ENCODE data around the gene SCUBE1. TPM values are rescaled to one million over a fixed set of nuclear protein-coding genes. Genes with fewer than 3 reads are reported as not detected.

The SCUBE1 gene
- total RNA-seq, 1 donor from 2014 or later: 54.7 TPM

DNA sequence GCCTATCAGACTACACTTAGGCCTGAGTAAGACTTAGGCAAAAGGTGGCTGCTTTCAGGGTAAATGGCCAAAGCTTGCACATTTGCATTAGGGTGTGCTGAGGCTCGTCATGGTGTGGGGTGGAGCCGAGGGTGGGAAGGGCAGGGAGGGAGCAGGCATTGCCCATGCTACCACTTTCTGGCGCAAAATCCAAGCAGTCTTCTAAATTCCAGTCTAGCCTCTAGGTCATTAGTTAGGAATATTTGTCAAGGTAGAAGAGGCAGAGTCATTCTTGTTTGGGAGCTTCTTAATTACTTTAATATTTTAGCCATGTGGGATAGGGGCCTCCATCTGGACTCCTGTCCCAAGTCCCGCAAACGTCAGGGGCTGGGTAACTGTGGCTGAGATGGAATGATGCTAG is 28.6 kb downstream of the SCUBE1 start:
- H3K27me3 Mint-ChIP-seq (ENCODE audit: unreplicated experiment): peaks cover 4% of the 10 kb centered on the region
- no peak overlapping the region for H3K4me3 Mint-ChIP-seq (ENCODE audit: unreplicated experiment)
- no peak for DNase-seq (ENCODE audit: low spot score)
- H3K4me1 Mint-ChIP-seq (ENCODE audit: unreplicated experiment): no peaks in the 10 kb centered on the region
- no peaks in the 10 kb centered on the region for H3K9me3 Mint-ChIP-seq (ENCODE audit: unreplicated experiment)
- H3K27ac Mint-ChIP-seq (ENCODE audit: unreplicated experiment): no peak overlapping the region
- H3K36me3 Mint-ChIP-seq (ENCODE audit: low read depth, unreplicated experiment): peaks cover 4% of the 10 kb centered on the region
- TF ChIP-seq, protein P1, sequence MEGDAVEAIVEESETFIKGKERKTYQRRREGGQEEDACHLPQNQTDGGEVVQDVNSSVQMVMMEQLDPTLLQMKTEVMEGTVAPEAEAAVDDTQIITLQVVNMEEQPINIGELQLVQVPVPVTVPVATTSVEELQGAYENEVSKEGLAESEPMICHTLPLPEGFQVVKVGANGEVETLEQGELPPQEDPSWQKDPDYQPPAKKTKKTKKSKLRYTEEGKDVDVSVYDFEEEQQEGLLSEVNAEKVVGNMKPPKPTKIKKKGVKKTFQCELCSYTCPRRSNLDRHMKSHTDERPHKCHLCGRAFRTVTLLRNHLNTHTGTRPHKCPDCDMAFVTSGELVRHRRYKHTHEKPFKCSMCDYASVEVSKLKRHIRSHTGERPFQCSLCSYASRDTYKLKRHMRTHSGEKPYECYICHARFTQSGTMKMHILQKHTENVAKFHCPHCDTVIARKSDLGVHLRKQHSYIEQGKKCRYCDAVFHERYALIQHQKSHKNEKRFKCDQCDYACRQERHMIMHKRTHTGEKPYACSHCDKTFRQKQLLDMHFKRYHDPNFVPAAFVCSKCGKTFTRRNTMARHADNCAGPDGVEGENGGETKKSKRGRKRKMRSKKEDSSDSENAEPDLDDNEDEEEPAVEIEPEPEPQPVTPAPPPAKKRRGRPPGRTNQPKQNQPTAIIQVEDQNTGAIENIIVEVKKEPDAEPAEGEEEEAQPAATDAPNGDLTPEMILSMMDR (IDR thresholded peaks at IDR 0.05; ENCODE audit: unreplicated experiment): no peak

DNA sequence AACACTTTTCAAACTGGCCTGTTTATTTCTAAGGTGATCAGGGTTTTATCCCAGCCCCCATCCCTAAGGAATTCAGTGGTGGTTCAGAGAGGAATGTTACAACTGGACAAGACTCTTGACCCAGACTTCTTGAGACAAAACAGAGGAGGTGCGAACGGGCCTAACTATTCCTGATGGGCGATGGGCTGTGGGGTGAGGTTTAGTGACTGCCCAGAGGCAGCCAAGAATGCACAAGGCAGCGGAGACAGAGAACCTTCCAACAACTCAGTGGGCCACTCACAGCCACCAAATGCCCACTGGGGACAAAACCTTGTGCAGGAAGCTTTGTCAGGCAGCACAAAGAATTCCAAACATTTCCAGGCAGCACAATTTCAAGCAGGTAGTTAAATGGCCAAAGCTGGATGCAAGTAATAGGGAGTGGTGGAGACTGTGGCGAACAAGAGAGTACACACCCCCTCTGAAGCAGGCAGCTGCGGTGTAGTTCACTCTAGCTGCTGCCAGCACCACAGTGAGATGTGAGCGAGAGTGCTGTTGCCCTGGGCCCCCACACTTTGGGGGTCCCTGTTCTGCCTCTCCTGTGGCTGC is 29.2 kb downstream of the SCUBE1 start:
- TF ChIP-seq, protein P1 (IDR thresholded peaks at IDR 0.05; ENCODE audit: unreplicated experiment): no peak
- Mint-ChIP-seq H3K9me3 (ENCODE audit: unreplicated experiment) (no peaks in the 10 kb centered on the region), H3K4me3 (ENCODE audit: unreplicated experiment) (no peak overlapping the region), H3K36me3 (ENCODE audit: low read depth, unreplicated experiment) (peaks cover 6% of the 10 kb centered on the region), H3K27ac (ENCODE audit: unreplicated experiment) (no peak overlapping the region), H3K4me1 (ENCODE audit: unreplicated experiment) (no peaks in the 10 kb centered on the region), H3K27me3 (ENCODE audit: unreplicated experiment) (peaks cover 4% of the 10 kb centered on the region)
- no peak for DNase-seq (ENCODE audit: low spot score)

DNA sequence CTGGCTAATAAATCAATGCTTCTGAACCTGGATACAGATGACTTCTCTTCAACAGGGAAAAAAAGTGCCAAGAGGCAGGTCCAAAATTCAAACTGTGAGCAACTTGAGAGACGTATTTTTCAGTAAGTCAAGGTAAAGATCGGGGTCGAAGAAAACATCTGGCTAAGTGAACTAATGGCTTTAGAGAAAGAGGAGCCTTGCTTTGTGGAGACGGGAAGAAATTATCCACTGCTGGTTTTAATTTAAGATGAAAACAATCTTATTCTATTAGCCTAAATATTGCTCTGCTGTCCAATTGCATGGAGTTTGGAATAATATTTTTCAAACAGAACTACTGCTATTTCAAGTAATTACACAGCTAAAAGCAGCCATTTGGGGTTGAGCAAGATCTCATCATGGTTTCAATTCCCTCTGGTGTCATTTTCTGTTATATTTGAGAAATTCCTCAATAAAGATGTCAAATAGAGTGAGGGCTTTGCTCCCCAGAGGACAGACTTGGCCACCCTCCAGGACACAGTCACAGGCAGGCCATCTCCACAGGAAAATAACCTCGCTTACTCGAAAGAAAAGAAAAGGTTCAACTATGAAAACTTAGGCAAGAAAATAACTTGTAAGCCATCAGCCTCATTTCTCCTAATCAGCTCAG is 29.8 kb downstream of the SCUBE1 start:
- Mint-ChIP-seq H3K9me3 (ENCODE audit: unreplicated experiment) (no peaks in the 10 kb centered on the region), H3K36me3 (ENCODE audit: low read depth, unreplicated experiment) (peaks cover 6% of the 10 kb centered on the region), H3K4me3 (ENCODE audit: unreplicated experiment) (peak overlapping the region; percentile 3), H3K27ac (ENCODE audit: unreplicated experiment) (no peak overlapping the region), H3K27me3 (ENCODE audit: unreplicated experiment) (peaks cover 4% of the 10 kb centered on the region), H3K4me1 (ENCODE audit: unreplicated experiment) (no peaks in the 10 kb centered on the region)
- TF ChIP-seq, protein P1 (IDR thresholded peaks at IDR 0.05; ENCODE audit: unreplicated experiment): no peak
- no peak for DNase-seq (ENCODE audit: low spot score)

DNA sequence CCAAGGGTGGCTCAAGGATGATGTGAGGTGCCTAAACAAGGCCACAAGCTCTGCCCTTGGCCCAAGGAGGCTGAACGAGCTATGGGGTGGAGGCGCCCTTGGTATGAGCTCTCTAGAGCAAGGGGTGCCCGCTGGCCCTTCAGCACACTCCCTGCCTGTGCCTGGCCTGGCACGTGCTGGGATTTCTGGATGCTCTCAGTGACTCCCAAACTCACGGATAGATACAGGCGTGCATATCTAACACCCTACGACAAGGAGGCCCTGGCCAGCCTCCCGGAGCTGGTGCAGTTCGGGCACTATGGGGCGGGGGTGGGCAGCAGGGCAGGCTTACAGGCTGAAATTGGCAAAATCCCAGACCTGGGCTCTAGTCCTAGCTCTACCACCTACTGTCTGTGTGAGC is 30.6 kb downstream of the SCUBE1 start:
- Mint-ChIP-seq H3K27me3 (ENCODE audit: unreplicated experiment) (peaks cover 4% of the 10 kb centered on the region), H3K4me3 (ENCODE audit: unreplicated experiment) (no peak overlapping the region), H3K36me3 (ENCODE audit: low read depth, unreplicated experiment) (peaks cover 6% of the 10 kb centered on the region), H3K27ac (ENCODE audit: unreplicated experiment) (no peak overlapping the region), H3K9me3 (ENCODE audit: unreplicated experiment) (no peaks in the 10 kb centered on the region), H3K4me1 (ENCODE audit: unreplicated experiment) (no peaks in the 10 kb centered on the region)
- no peak for DNase-seq (ENCODE audit: low spot score)
- TF ChIP-seq, protein P1 (IDR thresholded peaks at IDR 0.05; ENCODE audit: unreplicated experiment): no peak

DNA sequence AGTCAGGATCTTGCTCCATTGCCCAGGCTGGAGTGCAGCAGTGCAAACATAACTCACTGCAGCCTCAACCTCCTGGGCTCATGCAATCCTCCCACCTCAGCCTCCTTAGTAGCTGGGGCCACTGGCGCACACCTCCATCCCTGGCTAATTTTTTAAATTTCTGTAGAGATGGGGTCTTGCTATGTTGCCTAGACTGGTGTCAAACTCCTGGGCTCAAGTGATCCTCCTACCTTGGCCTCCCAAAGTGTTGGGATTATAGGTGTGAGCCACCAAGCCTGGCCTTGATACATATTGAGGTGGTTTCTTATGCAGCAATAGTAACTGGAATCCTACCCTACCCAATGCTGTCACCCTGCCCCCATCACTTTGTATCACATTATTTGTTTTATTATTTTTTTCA is 32.4 kb downstream of the SCUBE1 start:
- TF ChIP-seq, protein P1 (IDR thresholded peaks at IDR 0.05; ENCODE audit: unreplicated experiment): no peak
- H3K4me3 Mint-ChIP-seq (ENCODE audit: unreplicated experiment): no peak overlapping the region
- no peaks in the 10 kb centered on the region for H3K4me1 Mint-ChIP-seq (ENCODE audit: unreplicated experiment)
- H3K27me3 Mint-ChIP-seq (ENCODE audit: unreplicated experiment): peaks cover 1% of the 10 kb centered on the region
- no peak for DNase-seq (ENCODE audit: low spot score)
- peaks cover 6% of the 10 kb centered on the region for H3K36me3 Mint-ChIP-seq (ENCODE audit: low read depth, unreplicated experiment)
- H3K27ac Mint-ChIP-seq (ENCODE audit: unreplicated experiment): no peak overlapping the region
- no peaks in the 10 kb centered on the region for H3K9me3 Mint-ChIP-seq (ENCODE audit: unreplicated experiment)

Measured in endothelial cell (in vitro differentiated cells).